SK-N-SH (cell line): ENCODE data around the gene HPDL. TPM values are rescaled to one million over a fixed set of nuclear protein-coding genes. Genes with fewer than 3 reads are reported as not detected.

Experiments used
- CTCF ChIA-PET: fragments of 300-600, 350-600 bp; formaldehyde crosslinking; extraction: SDS; loops from one replicate; lab custom pipeline; 2021; lab: Yijun Ruan, JAX
- POLR2A ChIA-PET: fragments of 350-600 bp; sonication (Branson Sonifier 250); formaldehyde crosslinking; extraction: SDS; loops from one replicate; lab custom pipeline; 2020; ENCODE audit warnings: antibody characterized with exemption, inconsistent platforms; lab: Yijun Ruan, JAX
- DNase-seq: peaks from one replicate; pipeline ENCODE4 v3.0.0; 2012
- H2AFZ ChIP-seq: fragments of 200-600 bp; sonication (generic); 2 replicates; pipeline ENCODE4 v1.8.1; 2016; ENCODE audit warnings: antibody characterized with exemption, mild to moderate bottlenecking, low read depth
- H3F3A ChIP-seq: fragments of 200-600 bp; sonication (generic); replicated peaks from 2 replicates; pipeline ENCODE3; 2016; ENCODE audit warnings: antibody characterized with exemption, mild to moderate bottlenecking; ENCODE audit not compliant: insufficient read depth
- H3K27ac ChIP-seq, 2 experiments: fragments of 200-500 bp in 1 of 2; fragments of 200-600 bp in 1 of 2; sonication (Bioruptor generic) in 1 of 2; sonication (generic), shearing (Covaris generic) in 1 of 2; 2 replicates each; pipeline versions ENCODE4 v1.5.1 to v1.6.1; 2014 to 2016; ENCODE audit warnings: low read depth in 2 of 2, inconsistent platforms in 1 of 2, low read length in 1 of 2, mild to moderate bottlenecking in 1 of 2, mixed read lengths in 1 of 2
- H3K27me3 ChIP-seq: fragments of 200-600 bp; sonication (generic), shearing (Covaris generic); 2 replicates; pipeline ENCODE4 v1.6.1; 2016; ENCODE audit warnings: mixed run types; ENCODE audit not compliant: insufficient read depth
- H3K36me3 ChIP-seq, 2 experiments: fragments of 200-500 bp in 1 of 2; fragments of 200-600 bp in 1 of 2; sonication (Bioruptor generic) in 1 of 2; sonication (generic) in 1 of 2; replicated peaks in 1 of 2; 2 replicates each; pipeline versions ENCODE3 to v1.5.1; 2014 to 2016; ENCODE audit warnings: low read length in 1 of 2, mild to moderate bottlenecking in 1 of 2; ENCODE audit not compliant: insufficient read depth in 2 of 2, control insufficient read depth in 1 of 2
- H3K4me1 ChIP-seq, 2 experiments: fragments of 200-500 bp in 1 of 2; fragments of 200-600 bp in 1 of 2; sonication (Bioruptor generic) in 1 of 2; sonication (generic), shearing (Covaris generic) in 1 of 2; 2 replicates each; pipeline versions ENCODE4 v1.5.1 to v1.6.1; 2014 to 2016; ENCODE audit warnings: low read depth in 1 of 2, low read length in 1 of 2, mixed run types in 1 of 2; ENCODE audit not compliant: insufficient read depth in 2 of 2, control insufficient read depth in 1 of 2
- H3K4me2 ChIP-seq: fragments of 200-600 bp; sonication (generic), shearing (Covaris generic); 2 replicates; pipeline ENCODE4 v1.6.1; 2017; ENCODE audit warnings: mixed run types
- H3K4me3 ChIP-seq, 2 experiments: fragments of 200-500 bp in 1 of 2; fragments of 200-600 bp in 1 of 2; sonication (Bioruptor generic) in 1 of 2; sonication (generic), shearing (Covaris generic) in 1 of 2; 2 replicates each; pipeline versions ENCODE4 v1.5.1 to v1.8.1; 2014 to 2016; ENCODE audit warnings: low read depth in 2 of 2, inconsistent platforms in 1 of 2, low read length in 1 of 2, mild to moderate bottlenecking in 1 of 2, mixed read lengths in 1 of 2, moderate library complexity in 1 of 2
- H3K79me2 ChIP-seq: fragments of 200-600 bp; sonication (generic); 2 replicates; pipeline ENCODE4 v1.8.1; 2017; ENCODE audit warnings: mild to moderate bottlenecking; ENCODE audit not compliant: insufficient read depth
- H3K9ac ChIP-seq: fragments of 200-600 bp; sonication (generic); 2 replicates; pipeline ENCODE4 v1.6.1; 2017; ENCODE audit warnings: mixed run types
- H3K9me2 ChIP-seq: fragments of 200-600 bp; sonication (generic); 2 replicates; pipeline ENCODE4 v1.6.1; 2017; ENCODE audit warnings: mixed run types
- H3K9me3 ChIP-seq: fragments of 200-600 bp; sonication (generic); 2 replicates; pipeline ENCODE4 v1.6.1; 2017; ENCODE audit warnings: mixed run types, mild to moderate bottlenecking, moderate library complexity
- H4K20me1 ChIP-seq: fragments of 200-600 bp; sonication (generic); 2 replicates; pipeline ENCODE4 v1.6.1; 2017; ENCODE audit warnings: mild to moderate bottlenecking, mixed run types; ENCODE audit not compliant: insufficient read depth
- CTCF ChIP-seq: fragments of 200-600 bp; sonication (generic); IDR thresholded peaks from 2 replicates; pipeline ENCODE4 v1.6.1; 2017; ENCODE audit warnings: antibody characterized with exemption, mild to moderate bottlenecking, moderate library complexity
- ELF1 ChIP-seq: IDR thresholded peaks from 2 replicates; pipeline ENCODE4 v1.4.0; 2012
- EP300 ChIP-seq, 2 experiments: IDR thresholded peaks; 2 replicates each; pipeline versions ENCODE4 v1.4.0 to v1.6.1; 2012; ENCODE audit warnings: borderline replicate concordance in 1 of 2, low read depth in 1 of 2, low read length in 1 of 2
- EZH2phosphoT487 ChIP-seq: fragments of 200-600 bp; sonication (generic); IDR thresholded peaks from 2 replicates; pipeline ENCODE4 v1.6.1; 2017; ENCODE audit warnings: low read depth, mixed run types, mild to moderate bottlenecking, antibody characterized with exemption, moderate library complexity, borderline replicate concordance
- IRF3 ChIP-seq: fragments of 150-350 bp; IDR thresholded peaks from 2 replicates; pipeline ENCODE4 v1.6.1; 2016; ENCODE audit warnings: mild to moderate bottlenecking, low read depth, low read length
- MXI1 ChIP-seq: IDR thresholded peaks from 2 replicates; pipeline ENCODE4 v1.6.1; 2012; ENCODE audit warnings: mild to moderate bottlenecking, low read depth, low read length, improper control_type of control experiment
- NRF1 ChIP-seq: IDR thresholded peaks from 2 replicates; pipeline ENCODE4 v1.6.1; 2012; ENCODE audit warnings: low read depth, mild to moderate bottlenecking, low read length
- PBX3 ChIP-seq: IDR thresholded peaks from 2 replicates; pipeline ENCODE4; 2012
- RCOR1 ChIP-seq: fragments of 150-350 bp; IDR thresholded peaks from 2 replicates; pipeline ENCODE4 v1.6.1; 2017; ENCODE audit warnings: antibody characterized with exemption, low read length
- REST ChIP-seq: IDR thresholded peaks from 2 replicates; pipeline ENCODE4 v1.6.1; 2012; ENCODE audit warnings: mild to moderate bottlenecking, low read depth, low read length, moderate library complexity
- SMC3 ChIP-seq: IDR thresholded peaks from 2 replicates; pipeline ENCODE4 v1.6.1; 2012; ENCODE audit warnings: low read depth, low read length, improper control_type of control experiment
- TCF12 ChIP-seq: IDR thresholded peaks from 2 replicates; pipeline ENCODE4 v1.4.0; 2012
- USF1 ChIP-seq: IDR thresholded peaks from 2 replicates; pipeline ENCODE4 v1.4.0; 2012; ENCODE audit warnings: low read depth, borderline replicate concordance
- ZBTB33 ChIP-seq: IDR thresholded peaks from 2 replicates; pipeline ENCODE4 v1.4.0; 2012; ENCODE audit warnings: low read depth, borderline replicate concordance
- WGBS: methylation state at CpG from one replicate; pipeline ENCODE4 v1.1.6; 2017; ENCODE audit warnings: low lambda C conversion rate; 5-methylcytosine and 5-hydroxymethylcytosine counted together
- polyA plus RNA-seq, 3 experiments: library from polyadenylated mRNA; depleted of rRNA; stranded (reverse); fragments of >200 nt; gene quantifications; 2 replicates each; pipeline ENCODE4 v1.2.3, GENCODE V29; 2012

Gene HPDL
- polyA plus RNA-seq, 1 of the 3 experiments (the other 2 are of a cell fraction), result 0.25 TPM

GRCh38 chr1:45335855-45336324, 9.2 kb downstream of the HPDL start:
- TF ChIP-seq TCF12 (no peak), RCOR1 (no peak), ZBTB33 (no peak), SMC3 (no peak)
- TF ChIP-seq, all 33 proteins: peak for 0
- Histone ChIP-seq H3K27ac (no peak overlapping the region), H3K9me3 (no peaks in the 10 kb centered on the region), H3K79me2 (peaks cover 24% of the 10 kb centered on the region; the same call in 1 of the 2 replicates), H3K4me2 (no peak overlapping the region), H3K36me3 (peaks cover 3 to 23% of the 10 kb centered on the region in 2 experiments), H3K4me3 (no peak overlapping the region), H3K9ac (no peak overlapping the region), H2AFZ (no peak overlapping the region), H3F3A (peaks cover 13% of the 10 kb centered on the region), H3K27me3 (no peaks in the 10 kb centered on the region), H4K20me1 (no peaks in the 10 kb centered on the region), H3K9me2 (no peaks in the 10 kb centered on the region), H3K4me1 (peaks cover 0 to 6% of the 10 kb centered on the region in 2 experiments; a peak in 1 of 4 replicates)
- ChIA-PET CTCF (no interaction called here), POLR2A (no interaction called here)
- no peak for DNase-seq
- 93% methylated on average over 4 of the region's 4 CpGs for WGBS

GRCh38 chr1:45337630-45338325, 11.1 kb downstream of the HPDL start:
- no peak for DNase-seq
- Histone ChIP-seq H4K20me1 (no peaks in the 10 kb centered on the region), H3K79me2 (peaks cover 37% of the 10 kb centered on the region), H3K4me3 (no peak overlapping the region), H3K27me3 (no peaks in the 10 kb centered on the region), H3K4me2 (no peak overlapping the region), H3K9me3 (no peaks in the 10 kb centered on the region), H3K4me1 (peaks cover 0 to 11% of the 10 kb centered on the region in 2 experiments; a peak in 1 of 4 replicates), H3F3A (peaks cover 13% of the 10 kb centered on the region), H3K27ac (no peak overlapping the region), H2AFZ (no peak overlapping the region), H3K9me2 (no peaks in the 10 kb centered on the region), H3K36me3 (peaks cover 8 to 18% of the 10 kb centered on the region in 2 experiments), H3K9ac (no peak overlapping the region)
- ChIA-PET CTCF (interaction anchor here (1.2 to 5.7 kb wide), 3 partner anchors 154 to 323 kb away, joined by 3 to 38 read pairs (median 4); partner anchors contain the start of gene TESK2), POLR2A (no interaction called here)
- 93% methylated on average over 3 of the region's 3 CpGs for WGBS
- TF ChIP-seq MXI1, result no peak
- no peak for TF ChIP-seq NRF1
- no peak for TF ChIP-seq EP300 (IDR thresholded peaks at IDR 0.05; ENCODE audit: borderline replicate concordance in 1 of 2, low read depth in 1 of 2, low read length in 1 of 2)
- TF ChIP-seq ELF1, result no peak
- no peak for TF ChIP-seq IRF3
- no peak for TF ChIP-seq PBX3
- TF ChIP-seq EZH2phosphoT487, result no peak
- no peak for TF ChIP-seq USF1
- TF ChIP-seq REST, result no peak
- no peak for TF ChIP-seq TCF12
- no peak for TF ChIP-seq CTCF
